HepG2 (cell line): ENCODE data around the gene ATP5F1E. TPM values are rescaled to one million over a fixed set of nuclear protein-coding genes. Genes with fewer than 3 reads are reported as not detected.
A peak's percentile ranks its signal among the peaks of the same experiment; 100 is the strongest.

Experiments
- CEBPZ ChIP-seq: IDR thresholded peaks from 2 replicates; pipeline ENCODE4 v1.6.1; 2012; ENCODE audit warnings: low read length, improper control_type of control experiment
- FOXP1 ChIP-seq, 2 experiments: fragments of 450-650 bp in 1 of 2; IDR thresholded peaks; 2 replicates each; pipeline ENCODE4 v1.6.1; 2017 to 2018; ENCODE audit warnings: antibody characterized with exemption in 1 of 2
- FOXP4 ChIP-seq: sonication (generic); formaldehyde crosslinking; IDR thresholded peaks from 2 replicates; pipeline ENCODE4 v1.4.0; 2020; ENCODE audit warnings: missing genetic modification reagents
- MAFG ChIP-seq: sonication (generic); formaldehyde crosslinking; IDR thresholded peaks from 2 replicates; pipeline ENCODE4 v1.5.1; 2020; ENCODE audit warnings: mild to moderate bottlenecking, missing genetic modification reagents
- MYNN ChIP-seq: sonication (generic); formaldehyde crosslinking; IDR thresholded peaks from 2 replicates; pipeline ENCODE4 v1.4.0; 2020; ENCODE audit warnings: mild to moderate bottlenecking, low read depth, missing genetic modification reagents
- PATZ1 ChIP-seq: sonication (generic); formaldehyde crosslinking; IDR thresholded peaks from 2 replicates; pipeline ENCODE4 v1.4.0; 2020; ENCODE audit warnings: missing genetic modification reagents
- TBX3 ChIP-seq: fragments of 450-650 bp; IDR thresholded peaks from 2 replicates; pipeline ENCODE4 v1.6.1; 2017; ENCODE audit warnings: antibody characterized with exemption, mild to moderate bottlenecking, inconsistent platforms, borderline replicate concordance
- ZNF414 ChIP-seq: sonication (generic); formaldehyde crosslinking; IDR thresholded peaks from 2 replicates; pipeline ENCODE4 v1.5.0; 2020; ENCODE audit warnings: missing genetic modification reagents
- ZNF687 ChIP-seq: sonication (generic); formaldehyde crosslinking; IDR thresholded peaks from 2 replicates; pipeline ENCODE4 v1.5.1; 2020; ENCODE audit warnings: mild to moderate bottlenecking, missing genetic modification reagents, moderate library complexity
- ZSCAN30 ChIP-seq: sonication (generic); formaldehyde crosslinking; IDR thresholded peaks from 2 replicates; pipeline ENCODE4 v1.5.0; 2020; ENCODE audit warnings: mild to moderate bottlenecking, missing genetic modification reagents
- polyA plus RNA-seq, 8 experiments: library from polyadenylated mRNA; depleted of rRNA in 3 of 8; stranded (reverse) in 7 of 8; unstranded in 1 of 8; fragments of >200 nt; fragmentation: Illumina TruSeq in 4 of 8; extraction: Trizol in 4 of 8; gene quantifications; 2 replicates each; pipeline versions ENCODE4 v1.2.1 to v1.2.3, GENCODE V29; 2011 to 2016; ENCODE audit warnings: low read depth in 4 of 8, missing spikeins in 1 of 8, mixed read lengths in 1 of 8; ENCODE audit not compliant: insufficient read depth in 1 of 8
- total RNA-seq, 5 experiments: library from RNA; depleted of rRNA; stranded (reverse); fragments of >200 nt; fragmentation: Illumina TruSeq; extraction: Trizol; gene quantifications; 2 replicates each; pipeline ENCODE4 v1.2.3, GENCODE V29; 2016; ENCODE audit warnings: low read depth in 1 of 5

Gene ATP5F1E
- total and polyA plus RNA-seq, 2 of the 13 experiments (the other 11 are each of a cell fraction or from before 2014, with no cell fraction given) = 121 to 134 TPM

GRCh38 chr20:59007665-59008511 is 24.2 kb downstream of the ATP5F1E start (continued):
- TF ChIP-seq PATZ1 (CRISPR knock-in tag) (peak; percentile 42; the same call in 1 of the 2 replicates), FOXP1 (IDR thresholded peaks at IDR 0.05) (no peak), FOXP1 (CRISPR knock-in tag; IDR thresholded peaks at IDR 0.05) (no peak), ZNF687 (CRISPR knock-in tag) (peak; percentile 61), CEBPZ (no peak), MAFG (0 out of 2 replicates have a peak, but pooled peaks have one; percentile 6), ZNF414 (CRISPR knock-in tag) (no peak), ZSCAN30 (no peak), TBX3 (no peak), MYNN (CRISPR knock-in tag) (no peak), FOXP4 (CRISPR knock-in tag) (no peak)
